ENCODE results near the gene NDUFS3.
"Not testable (repeated sequence)": the region's sequence is repeated elsewhere in the genome, so short reads cannot be mapped to it uniquely, and the experiment has no call there.

Gene NDUFS3

DNA sequence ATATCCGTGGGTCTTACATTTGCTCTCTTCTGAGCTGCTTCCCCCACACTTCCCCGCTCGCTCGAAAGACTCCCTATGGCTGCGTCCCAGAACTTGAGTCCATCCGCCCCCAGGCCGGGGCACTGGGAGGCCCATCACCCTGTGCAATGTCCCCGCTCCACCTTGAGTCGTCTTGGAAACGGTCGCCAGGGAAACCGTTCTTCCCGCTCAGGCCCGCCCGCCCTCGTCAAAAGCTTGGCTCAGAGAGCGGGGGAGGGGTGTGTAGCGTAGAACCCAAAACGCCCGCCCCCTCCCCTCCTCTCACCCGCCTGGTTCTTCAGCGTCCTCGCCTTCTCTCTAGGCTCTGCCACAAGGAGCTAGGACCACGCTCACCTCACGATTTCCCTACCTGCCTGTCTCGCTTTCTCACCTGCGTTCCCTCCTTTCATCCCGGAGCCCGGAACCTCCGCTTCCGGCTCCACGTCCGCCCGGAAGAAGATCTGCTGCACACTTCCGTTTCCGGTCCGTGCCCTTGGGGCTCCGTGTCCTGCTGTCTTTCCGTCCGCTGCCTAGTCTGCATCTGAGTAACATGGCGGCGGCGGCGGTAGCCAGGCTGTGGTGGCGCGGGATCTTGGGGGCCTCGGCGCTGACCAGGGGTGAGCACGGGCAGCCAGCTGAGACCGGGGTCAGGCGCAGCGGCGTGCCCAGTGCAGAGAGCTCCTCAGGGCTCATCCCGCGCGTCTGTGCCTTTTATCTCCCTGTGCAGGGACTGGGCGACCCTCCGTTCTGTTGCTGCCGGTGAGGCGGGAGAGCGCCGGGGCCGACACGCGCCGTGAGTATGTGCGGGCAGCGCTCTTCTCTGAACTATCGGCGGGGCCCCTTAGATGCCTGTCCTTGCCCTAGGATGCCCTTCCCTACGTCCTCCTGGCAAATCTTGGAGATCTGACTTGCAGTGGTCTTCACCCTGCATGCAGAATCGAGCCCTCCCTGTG, at the start of gene NDUFS3, which contains the start of gene KBTBD4:
Gene NDUFS3 (plus strand): TSS at position 551 of the 971 bp plus-strand sequence. CDS start 18 bp downstream, at position 569.
Gene KBTBD4 (minus strand): TSS at position 447 of the 971 bp plus-strand sequence. CDS start 19 bp downstream, at position 428.
- peak; percentile 93 for DNase-seq

DNA sequence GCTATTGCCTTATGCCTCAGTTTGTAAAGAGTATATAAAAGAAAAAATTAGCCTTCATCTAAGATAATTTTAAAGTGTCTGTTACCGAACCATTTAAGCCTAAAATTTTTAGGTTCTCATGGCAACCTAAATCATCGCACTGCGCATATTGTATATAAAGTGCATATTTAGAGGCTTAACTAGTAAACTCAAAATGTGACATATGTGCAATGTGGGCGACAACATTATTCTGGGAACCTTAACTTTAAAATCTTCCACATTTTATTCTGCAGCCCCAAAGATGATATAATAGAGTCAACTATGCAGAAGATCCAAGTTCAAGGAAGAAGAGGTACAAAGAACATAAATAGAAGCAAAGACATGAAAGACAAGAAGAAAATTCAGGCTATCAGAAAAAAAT, 48.9 kb upstream of the NDUFS3 start:
- no peak for DNase-seq

DNA sequence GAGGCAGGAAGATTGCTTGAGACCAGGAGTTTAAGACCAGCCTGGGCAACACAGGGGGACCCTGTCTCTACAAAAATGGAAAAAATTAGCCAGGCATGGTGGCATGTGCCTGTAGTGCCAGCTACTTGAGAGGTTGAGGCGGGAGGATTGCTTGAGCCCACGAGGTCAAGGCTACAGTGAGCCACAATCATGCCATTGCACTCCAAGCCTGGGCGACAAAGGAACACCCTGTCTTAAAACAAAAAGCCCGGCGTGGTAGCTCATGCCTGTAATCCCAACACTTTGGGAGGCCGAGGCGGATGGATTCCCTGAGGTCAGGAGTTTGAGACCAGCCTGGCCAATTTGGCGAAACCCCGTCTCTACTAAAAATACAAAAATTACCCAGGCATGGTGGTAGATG, 48.2 kb upstream of the NDUFS3 start:
- not testable (repeated sequence) for DNase-seq

DNA sequence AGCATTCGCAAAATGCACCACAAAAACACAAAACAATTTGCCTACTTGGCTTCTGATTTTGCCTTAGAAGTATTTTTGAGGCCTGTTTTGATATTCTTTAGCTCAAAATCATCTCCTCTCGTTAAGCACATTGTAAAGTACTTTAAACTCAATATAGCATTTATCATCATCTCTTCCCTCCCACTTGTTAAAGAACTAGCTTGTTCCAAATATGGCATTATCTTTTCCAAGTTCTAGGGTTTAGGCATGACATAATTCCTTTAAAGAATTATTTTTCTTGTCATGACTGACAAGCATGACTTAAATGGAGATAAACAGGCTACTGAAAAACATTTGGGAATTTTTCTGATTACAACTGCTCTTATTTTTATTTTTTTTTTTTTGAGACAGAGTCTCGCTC, 47.2 kb upstream of the NDUFS3 start:
- no peak for DNase-seq

DNA sequence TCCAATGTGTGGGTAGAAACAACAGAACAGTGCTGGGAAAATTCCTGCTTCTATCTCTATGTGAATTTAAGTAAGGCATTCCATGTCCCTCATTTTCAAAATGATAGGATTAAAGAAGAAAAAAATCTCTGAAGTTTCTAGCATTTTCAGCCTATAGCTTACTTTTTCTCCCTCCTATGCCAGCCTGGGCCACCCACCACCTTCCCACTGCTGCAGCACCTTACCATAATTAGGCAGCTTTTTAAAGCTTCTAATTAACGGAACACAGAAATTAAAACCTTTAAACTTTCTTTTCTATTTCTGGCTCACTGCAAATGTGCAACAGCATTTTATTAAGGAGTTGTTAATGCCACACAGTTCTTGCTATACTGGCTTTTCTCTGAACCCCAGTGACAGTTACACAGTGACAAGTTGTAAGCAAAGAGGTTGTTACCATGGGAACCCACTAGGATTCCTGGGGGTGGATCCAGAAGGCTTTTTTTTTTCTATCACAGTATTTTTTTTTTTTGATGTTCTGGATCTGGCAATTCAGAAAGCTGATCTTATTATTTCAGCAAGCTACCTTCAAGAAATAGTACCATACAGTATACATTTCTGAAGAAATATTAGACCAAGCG, 46.2 kb upstream of the NDUFS3 start:
- no peak for DNase-seq

DNA sequence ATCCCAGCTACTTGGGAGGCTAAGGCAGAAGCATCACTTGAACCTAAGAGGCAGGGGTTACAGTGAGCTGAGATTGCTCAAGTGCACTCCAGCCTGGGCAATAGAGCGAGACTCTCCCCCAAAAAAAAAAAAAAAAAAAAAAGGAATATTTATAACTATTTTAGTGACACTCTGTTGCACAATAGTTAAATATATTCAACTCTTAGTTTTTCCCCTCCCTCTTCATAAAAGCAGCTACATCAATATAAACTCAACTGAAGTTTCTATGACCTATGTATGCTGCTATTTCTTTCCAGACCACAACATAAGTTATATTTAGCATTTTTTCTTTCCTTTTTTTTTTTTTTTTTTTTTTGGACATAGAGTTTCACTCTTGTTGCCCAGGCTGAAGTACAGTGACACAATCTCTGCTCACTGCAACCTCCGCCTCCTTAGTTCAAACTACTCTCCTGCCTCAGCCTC, 45.2 kb upstream of the NDUFS3 start:
- DNase-seq, result no peak

DNA sequence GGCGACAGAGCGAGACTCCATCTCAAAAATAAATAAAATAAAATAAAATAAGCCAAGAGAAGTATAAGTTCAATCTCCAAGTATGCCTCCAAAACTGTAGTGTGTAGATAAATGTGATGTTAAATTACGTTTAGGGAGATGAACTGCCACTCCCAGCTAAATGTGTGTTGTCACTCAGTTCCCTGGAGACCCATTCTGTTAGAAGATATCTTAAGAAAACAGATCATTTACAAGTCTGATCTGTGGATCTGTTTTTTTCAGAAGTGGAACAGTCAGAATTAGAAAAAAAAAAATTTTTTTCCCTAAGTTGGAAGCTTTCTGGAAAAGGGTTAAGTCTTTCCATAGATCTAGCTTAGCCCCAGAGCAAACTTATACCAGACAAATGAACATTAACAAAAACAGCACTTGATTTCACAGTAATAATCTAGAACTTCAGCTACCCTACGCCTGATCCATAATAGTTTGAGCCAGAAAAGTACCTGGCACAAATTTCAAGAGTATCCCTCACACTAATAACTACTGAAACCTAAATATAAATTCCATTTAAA, 44.1 kb upstream of the NDUFS3 start:
- DNase-seq, result no peak

DNA sequence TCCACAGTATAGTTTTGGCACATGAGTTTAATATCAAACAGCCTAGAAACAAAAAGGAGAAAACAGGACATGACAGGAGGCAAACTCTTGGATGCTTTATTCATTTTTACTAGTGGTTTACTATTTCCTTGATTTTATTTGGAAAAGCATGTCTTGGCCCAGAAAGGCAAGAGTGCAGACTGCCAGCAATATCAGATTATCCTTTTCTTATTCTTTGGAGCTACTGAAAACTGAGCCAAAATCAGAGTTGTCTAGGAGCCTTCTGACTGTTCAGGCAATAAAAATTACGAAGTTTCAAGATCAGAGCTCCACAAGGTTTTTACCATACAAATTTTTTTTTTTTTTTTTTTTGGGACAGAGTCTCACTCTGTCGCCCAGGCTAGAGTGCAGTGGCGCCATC, 42.0 kb upstream of the NDUFS3 start:
- DNase-seq, result no peak

DNA sequence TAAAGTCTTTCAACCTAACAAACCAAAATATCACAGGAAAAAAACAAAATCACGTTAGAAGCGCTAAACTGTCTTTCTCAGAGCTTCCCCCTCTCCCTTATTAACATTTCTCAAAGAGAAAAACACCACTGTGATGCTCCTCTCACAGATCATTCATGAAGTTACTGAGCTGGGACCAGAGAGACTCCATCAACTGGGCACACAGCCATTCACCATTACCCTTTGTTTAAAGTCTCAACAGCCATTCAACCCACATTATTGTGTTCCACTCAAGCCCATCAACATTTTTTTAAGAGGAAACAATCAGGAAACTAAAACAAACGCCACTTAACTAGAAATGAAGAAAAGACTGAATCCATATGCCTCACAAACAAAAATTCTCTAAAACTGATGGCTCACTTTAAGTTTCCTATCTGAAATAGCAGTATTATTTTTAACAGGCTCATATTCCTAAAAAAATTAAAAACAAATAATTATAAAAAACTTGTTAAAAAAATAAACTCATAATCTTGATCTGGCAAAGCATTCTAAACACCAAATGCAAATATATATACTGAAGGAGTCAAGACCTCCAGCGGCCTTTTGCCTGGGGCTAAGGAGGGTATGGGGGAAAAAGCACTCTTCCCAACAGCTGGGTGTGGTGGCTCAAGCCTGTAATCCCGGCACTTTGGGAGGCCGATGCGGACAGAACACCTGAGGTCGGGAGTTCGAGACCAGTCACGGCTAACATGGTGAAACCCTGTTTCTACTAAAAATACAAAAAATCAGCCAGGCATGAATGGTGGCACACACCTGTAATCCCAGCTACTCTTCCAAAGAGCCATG, 39.9 kb upstream of the NDUFS3 start:
- no peak for DNase-seq

DNA sequence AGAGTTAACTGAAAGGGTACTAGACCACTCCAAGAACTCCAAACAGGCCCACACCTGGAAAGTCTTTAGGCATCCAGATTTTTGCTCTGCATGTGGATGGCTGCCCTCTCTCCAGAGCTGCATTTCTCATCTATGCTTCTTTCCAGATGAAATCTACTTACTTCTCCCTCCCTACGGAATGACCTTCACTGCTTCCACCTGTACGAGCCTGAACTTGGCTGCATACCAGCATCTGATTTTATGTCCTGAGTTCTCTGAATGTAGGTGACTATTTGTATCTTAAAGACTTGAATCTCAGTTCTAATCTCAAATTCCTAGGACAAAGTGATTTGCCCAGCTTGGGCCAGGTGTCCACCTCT, 39.2 kb upstream of the NDUFS3 start:
- no peak for DNase-seq

DNA sequence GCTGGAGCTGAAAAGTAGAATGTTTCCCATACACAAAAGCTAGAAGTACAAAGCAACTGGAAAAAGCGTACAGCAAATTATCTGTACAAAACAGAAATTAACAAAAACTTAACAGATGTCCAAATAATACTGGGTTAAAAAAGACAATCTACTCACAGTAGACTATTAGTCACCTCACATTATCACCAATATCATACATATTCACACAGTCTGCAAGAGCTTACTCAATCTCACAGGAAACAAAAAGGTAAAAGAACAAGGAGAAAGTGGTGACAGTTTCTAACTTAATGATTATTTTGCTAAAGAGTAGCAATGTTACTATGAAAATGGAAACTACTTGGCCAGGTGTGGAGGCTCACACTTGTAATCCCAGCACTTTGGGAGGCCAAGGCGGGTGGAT, 37.8 kb upstream of the NDUFS3 start:
- DNase-seq, result no peak

DNA sequence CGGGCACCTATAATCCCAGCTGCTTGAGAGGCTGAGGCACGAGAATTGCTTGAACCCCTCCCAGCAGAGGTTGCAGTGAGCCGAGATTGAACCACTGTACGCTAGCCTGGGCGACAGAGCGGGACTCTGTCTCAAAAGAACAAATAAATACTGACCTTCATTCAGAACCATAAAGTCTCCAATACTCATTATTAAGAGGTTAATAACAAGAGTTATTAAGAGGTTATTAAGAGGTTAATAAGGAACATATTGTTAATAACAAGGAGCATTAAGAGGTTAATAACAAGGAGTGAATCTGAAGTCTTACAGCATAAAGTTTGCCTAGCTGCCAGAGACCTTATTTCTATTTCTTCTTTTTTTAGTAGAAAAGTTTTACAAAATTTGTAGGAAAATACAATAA, 33.6 kb upstream of the NDUFS3 start:
- no peak for DNase-seq

DNA sequence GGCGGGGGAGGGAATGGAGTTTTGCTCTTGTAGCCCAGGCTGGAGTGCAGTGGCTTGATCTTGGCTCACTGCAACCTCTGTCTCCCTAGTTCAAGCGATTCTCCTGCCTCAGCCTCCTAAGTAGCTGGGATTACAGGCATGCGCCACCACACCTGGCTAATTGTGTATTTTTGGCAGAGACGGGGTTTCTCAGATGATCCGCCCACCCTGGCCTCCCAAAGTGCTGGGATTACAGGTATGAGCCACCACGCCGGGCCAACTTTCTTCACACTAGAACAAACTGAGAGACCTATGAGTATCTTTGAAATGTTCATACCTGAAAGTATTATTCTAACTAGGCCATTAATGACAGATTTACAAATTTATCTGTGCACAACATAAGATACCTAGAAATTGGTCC, 32.6 kb upstream of the NDUFS3 start:
- not testable (repeated sequence) for DNase-seq

DNA sequence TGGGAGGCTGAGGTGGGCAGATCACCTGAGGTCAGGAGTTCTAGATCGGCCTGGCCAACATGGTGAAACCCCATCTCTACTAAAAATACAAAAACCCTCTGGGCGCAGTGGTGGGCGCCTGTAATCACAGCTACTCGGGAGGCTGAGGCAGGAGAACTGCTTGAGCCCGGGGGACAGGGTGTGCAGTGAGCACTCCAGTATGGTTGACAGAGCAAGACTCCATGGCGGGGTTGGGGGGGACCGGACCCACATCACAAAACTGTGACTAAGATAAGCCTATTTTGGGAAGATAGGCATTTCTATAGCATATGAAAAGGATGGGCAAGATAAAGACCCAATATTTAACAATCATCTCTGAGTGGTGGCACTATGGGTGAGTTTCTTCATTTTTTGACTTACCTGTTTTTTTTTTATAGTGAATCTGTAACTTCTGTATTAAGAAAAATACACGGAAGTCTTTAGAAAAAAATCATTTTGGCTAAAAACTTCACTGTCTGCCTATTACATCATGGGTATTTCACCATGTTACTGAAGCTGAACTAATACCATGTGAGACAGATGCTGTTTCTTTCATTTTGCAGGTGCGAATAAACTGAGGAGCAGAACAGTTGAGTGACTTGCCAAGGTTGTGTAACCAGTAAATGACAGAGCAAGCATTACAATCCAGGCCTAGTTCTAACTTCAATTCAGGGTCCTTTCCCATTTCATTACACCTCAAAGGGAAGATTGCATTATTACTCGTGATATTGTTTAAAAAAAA, 28.4 kb upstream of the NDUFS3 start:
- DNase-seq, result no peak

DNA sequence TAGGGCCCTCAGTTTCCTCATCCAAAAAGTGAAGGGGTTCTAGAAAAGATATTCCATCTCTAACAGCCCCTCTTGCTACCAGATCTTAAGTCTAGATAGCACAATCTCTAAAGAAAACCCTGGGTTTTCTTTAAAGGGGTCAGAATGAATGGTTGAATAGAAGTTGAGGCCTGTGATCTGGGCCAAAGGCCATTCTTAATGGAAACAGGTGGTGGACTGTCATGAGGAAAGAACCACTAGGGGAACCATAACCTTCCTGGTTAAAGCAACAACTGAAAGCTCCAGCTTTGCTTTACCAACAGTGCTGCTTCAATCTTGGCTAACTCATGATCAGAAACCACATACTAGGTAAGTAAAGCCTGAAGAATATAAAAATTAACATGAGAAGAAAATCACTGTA, 27.8 kb upstream of the NDUFS3 start:
- DNase-seq, result peak; percentile 37

DNA sequence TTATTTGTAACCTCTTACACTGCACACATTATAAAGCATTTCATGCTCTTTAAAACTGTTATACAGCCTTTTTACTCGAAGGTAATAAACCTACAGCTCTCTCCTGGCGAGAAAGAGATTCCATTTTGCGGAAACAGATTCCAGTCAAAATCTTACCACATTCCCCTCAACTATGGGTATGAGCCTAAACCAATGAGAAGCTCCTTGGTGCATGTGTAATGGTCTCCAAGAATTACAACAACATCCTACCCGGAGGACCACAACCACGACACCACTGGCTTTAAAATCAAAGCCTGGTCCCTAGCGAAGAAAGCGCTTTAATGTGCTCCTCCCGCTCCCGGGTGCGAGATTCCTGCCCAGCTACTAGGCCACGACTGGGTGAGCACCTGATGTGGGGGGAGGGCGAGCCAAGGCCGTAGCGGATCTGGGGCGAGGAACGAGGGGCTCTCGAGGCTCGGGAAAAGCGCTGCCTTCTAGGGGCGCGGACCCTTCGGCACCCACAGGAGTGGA, 26.8 kb upstream of the NDUFS3 start:
- DNase-seq, result peak; percentile 36

DNA sequence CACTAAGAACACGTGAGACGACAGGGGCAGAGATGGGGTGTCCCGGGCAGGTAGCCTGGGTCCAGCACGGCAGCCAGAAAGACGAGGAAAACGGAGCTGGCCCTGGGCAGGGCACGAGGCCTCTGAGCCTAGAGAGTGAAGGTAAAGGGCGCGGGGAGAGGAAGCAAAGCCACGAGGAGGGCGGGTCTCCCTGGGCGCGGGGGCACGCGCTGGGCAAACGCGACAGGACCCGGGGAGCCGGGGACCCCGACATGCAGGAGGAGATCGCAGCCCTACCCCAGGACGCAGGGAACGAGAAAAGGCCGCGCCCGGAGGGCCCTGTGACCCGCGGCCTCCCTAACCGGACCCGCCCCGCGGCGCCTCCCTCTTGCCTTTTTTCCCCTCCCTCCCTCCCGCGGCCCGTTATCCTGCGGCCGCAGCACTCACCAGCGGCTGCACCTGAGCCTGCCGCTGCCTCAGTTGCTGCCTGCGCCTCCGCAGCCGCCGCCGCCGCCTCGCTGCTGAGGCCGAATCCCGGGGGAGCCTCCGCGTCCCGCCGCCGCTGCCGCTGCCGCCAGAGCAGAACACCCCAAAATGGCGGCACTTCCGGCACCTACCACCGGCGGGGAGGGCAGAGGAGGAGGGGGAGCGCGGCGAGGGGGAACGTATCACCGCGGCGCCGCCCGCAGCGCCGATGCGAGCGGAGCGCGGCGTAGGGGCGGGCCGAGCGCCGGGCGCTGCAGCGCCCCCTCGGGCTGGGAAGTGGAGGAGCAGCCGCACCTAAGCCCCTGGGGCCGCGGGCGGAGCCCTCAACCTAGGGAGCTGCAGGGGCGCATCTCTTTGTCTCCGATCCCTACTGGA, 26.1 kb upstream of the NDUFS3 start, which contains the start of gene CELF1:
Gene CELF1 (minus strand): TSS at position 567 of the 840 bp plus-strand sequence. CDS start 53,609 bp downstream, outside the sequence.
- peak; percentile 95 for DNase-seq

DNA sequence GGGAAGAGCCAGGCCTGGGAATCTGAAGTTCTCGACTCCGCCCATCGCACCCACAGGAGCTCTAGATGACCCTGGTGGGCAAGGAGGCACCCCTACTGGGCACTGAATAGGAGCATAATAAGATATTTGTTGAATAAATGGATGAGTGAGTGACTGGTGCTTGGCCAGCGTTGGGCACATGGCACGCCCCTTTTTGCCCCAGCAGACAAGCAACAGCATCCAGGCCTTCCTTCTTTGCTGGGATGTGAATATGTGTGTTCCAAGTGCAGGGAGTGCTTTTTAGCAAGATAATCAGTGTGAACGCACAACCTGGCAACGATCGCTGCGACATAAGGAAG, 25.5 kb upstream of the NDUFS3 start:
- no peak for DNase-seq

DNA sequence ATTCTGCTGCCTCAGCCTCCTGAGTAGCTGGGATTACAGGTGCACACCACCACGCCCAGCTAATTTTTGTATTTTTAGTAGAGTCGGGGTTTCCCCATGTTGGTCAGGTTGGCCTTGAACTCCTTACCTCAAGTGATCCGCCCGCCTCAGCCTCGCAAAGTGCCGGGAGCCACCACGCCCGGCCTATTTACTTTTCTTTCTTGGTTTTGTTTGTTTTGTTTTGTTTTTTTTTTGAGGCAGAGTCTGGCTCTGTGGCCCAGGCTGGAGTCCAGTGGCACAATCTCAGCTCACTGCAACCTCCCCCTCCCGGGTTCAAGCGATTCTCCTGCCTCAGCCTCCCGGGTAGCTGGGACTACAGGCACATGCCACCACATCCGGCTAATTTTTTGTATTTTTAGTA, 21.9 kb upstream of the NDUFS3 start:
- not testable (repeated sequence) for DNase-seq

DNA sequence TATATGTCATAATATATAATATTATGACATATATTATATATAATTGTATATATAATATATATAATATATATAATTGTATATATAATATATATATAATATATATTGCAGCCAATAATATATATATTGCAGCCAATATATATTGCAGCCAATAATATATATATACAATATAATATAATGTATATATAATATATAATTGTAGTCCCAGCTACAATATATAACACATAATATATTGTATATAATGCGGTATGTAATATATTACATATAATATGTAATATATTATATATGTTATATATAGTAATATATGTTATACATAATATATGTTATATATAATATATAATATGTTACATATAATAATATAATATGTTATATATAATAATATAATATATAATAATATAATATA, 20.2 kb upstream of the NDUFS3 start:
- DNase-seq, result no peak

DNA sequence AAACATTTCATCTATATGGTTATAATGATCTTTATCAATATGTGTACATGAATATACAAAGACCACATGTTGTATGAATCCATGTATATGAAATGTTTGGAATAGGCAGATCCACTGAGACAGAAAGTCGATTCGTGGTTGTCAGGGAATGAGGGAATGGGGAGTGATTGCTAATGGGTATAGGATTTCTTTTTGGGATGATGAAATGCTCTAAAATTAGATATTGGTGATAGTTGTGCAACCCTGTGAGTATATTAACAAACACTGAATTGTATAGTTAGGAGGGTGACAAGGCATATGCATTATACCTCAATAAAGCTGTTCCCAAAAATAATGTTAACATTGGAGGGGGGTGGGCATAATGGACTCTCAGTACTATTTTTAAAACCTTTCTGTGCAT, 18.4 kb upstream of the NDUFS3 start:
- no peak for DNase-seq
